LNCAP (cell line): Measurements from ENCODE around the gene EEIG1.

Source experiments
- TF ChIP-seq, protein P1 (sequence below): fragments of 450-650 bp; IDR thresholded peaks from 2 replicates; pipeline ENCODE4 v1.5.1; 2017; ENCODE audit warnings: mild to moderate bottlenecking

EEIG1 gene

GRCh38 chr9:127980706-127981558 is at the start of gene EEIG1:
Gene EEIG1, minus strand, starts transcription at chr9:127980989. Its CDS starts 852 bp downstream, at chr9:127980137.
- TF ChIP-seq, protein P1, sequence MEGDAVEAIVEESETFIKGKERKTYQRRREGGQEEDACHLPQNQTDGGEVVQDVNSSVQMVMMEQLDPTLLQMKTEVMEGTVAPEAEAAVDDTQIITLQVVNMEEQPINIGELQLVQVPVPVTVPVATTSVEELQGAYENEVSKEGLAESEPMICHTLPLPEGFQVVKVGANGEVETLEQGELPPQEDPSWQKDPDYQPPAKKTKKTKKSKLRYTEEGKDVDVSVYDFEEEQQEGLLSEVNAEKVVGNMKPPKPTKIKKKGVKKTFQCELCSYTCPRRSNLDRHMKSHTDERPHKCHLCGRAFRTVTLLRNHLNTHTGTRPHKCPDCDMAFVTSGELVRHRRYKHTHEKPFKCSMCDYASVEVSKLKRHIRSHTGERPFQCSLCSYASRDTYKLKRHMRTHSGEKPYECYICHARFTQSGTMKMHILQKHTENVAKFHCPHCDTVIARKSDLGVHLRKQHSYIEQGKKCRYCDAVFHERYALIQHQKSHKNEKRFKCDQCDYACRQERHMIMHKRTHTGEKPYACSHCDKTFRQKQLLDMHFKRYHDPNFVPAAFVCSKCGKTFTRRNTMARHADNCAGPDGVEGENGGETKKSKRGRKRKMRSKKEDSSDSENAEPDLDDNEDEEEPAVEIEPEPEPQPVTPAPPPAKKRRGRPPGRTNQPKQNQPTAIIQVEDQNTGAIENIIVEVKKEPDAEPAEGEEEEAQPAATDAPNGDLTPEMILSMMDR = no peak

DNA sequence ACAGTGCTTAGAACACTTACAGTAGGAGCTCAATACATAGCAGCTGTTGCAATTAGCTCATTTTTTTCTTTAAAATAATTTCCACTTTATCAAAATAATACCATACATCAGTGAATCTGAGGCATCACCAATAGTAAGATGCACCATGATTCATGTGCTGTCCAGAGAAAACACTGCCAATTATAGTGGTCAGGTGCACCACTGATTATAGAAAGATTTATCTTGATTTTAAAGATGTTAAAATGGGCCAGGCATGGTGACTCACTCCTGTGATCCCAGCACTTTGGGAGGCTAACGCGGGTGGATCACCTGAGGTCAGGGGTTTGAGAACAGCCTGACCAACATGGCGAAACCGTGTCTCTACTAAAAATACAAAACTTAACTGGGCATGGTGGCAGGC is 46.9 kb upstream of the EEIG1 start:
- TF ChIP-seq, protein P1 = no peak

- TF ChIP-seq, protein P1 = no peak
Observed at GRCh38 chr9:128026773-128027541, 46.2 kb upstream of the EEIG1 start.

- TF ChIP-seq, protein P1 = no peak
Observed at GRCh38 chr9:128026255-128026772, 45.5 kb upstream of the EEIG1 start.

DNA sequence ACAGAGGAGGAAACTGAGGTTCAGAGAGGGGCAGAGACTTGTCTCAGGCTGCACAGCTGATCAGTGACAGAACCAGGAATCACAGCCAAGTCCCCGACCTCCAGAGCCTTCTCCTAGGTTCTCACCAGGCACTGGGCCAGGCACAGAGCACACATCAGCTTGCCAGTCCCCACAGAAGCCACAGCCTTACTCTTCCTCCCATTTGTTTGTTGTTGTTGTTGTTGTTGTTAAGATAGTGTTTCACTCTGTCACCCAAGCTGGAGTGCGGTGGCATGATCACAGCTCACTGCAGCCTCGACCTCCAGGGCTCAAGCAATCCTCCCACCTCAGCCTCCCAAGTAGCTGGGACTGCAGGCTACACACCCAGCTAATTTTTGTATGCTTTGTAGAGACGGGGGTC is 44.9 kb upstream of the EEIG1 start:
- TF ChIP-seq, protein P1 = no peak

DNA sequence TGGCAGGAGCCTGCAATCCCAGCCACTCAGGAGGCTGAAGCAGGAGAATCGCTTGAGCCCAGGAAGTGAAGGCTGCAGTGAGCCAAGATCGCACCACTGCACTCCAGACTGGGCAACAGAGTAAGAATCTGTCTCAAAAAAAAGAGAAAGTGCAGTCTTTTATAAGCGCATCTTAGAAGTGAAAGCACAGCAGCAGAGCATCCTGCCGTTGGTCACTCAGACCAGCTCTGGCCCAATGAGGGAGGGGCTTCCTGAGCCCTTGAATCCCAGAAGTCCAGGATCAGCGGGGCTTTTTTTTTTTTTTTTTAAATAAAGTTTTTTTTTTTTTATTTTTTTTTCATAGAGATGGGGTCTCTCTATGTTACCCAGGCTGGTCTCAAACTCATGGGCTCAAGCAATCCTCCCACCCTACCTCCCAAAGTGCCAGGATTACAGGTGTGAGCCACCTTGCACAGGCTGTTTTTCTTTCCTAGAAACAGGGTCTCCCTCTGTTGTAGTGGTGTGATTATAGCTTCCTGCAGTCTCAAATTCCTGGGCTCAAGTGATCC is 44.0 kb upstream of the EEIG1 start:
- TF ChIP-seq, protein P1 = no peak

- TF ChIP-seq, protein P1 = no peak
Observed at GRCh38 chr9:128022886-128023285, 42.1 kb upstream of the EEIG1 start.
